Endothelial cell of umbilical vein (primary cell): ENCODE results near the gene NPY2R.

ENCODE experiments used
- EZH2 ChIP-seq: IDR thresholded peaks from 2 replicates; pipeline ENCODE4 v1.6.1; 2012; ENCODE audit warnings: borderline replicate concordance, low read depth, mild to moderate bottlenecking, moderate library complexity, low read length, inconsistent platforms; ENCODE audit not compliant: severe bottlenecking
- FOS ChIP-seq: IDR thresholded peaks from 2 replicates; pipeline ENCODE4 v1.6.1; 2011; ENCODE audit warnings: mild to moderate bottlenecking, low read length, moderate library complexity, borderline replicate concordance; ENCODE audit not compliant: insufficient read depth
- MAX ChIP-seq: IDR thresholded peaks from 2 replicates; pipeline ENCODE4 v1.6.1; 2011; ENCODE audit not compliant: insufficient read depth, insufficient read length
- MYC ChIP-seq: IDR thresholded peaks from one replicate; pipeline ENCODE4 v1.6.1; 2011; ENCODE audit warnings: mild to moderate bottlenecking, low read depth, low read length
- POLR2A ChIP-seq: IDR thresholded peaks from 2 replicates; pipeline ENCODE4 v1.6.1; 2012; ENCODE audit warnings: low read depth, mild to moderate bottlenecking, control low read depth, low read length
- POLR2AphosphoS5 ChIP-seq: IDR thresholded peaks from 2 replicates; pipeline ENCODE4 v1.6.1; 2012; ENCODE audit warnings: low read depth, mild to moderate bottlenecking, control low read depth, low read length, moderate library complexity; ENCODE audit not compliant: insufficient read depth
- TF ChIP-seq, protein P1 (sequence below), 2 donors: IDR thresholded peaks; 1 replicate in 1 of 2; 2 replicates in 1 of 2; pipeline ENCODE4 v1.5.1; 2011; ENCODE audit warnings: low read length in 2 of 2, mild to moderate bottlenecking in 2 of 2, moderate library complexity in 2 of 2, control low read depth in 1 of 2, inconsistent platforms in 1 of 2, low read depth in 1 of 2; ENCODE audit not compliant: insufficient read depth in 1 of 2; ENCODE audit errors: extremely low read depth in 1 of 2

- TF ChIP-seq EZH2 (no peak), POLR2A (no peak), MAX (no peak), MYC (no peak), FOS (no peak), POLR2AphosphoS5 (no peak)
- TF ChIP-seq, protein P1, sequence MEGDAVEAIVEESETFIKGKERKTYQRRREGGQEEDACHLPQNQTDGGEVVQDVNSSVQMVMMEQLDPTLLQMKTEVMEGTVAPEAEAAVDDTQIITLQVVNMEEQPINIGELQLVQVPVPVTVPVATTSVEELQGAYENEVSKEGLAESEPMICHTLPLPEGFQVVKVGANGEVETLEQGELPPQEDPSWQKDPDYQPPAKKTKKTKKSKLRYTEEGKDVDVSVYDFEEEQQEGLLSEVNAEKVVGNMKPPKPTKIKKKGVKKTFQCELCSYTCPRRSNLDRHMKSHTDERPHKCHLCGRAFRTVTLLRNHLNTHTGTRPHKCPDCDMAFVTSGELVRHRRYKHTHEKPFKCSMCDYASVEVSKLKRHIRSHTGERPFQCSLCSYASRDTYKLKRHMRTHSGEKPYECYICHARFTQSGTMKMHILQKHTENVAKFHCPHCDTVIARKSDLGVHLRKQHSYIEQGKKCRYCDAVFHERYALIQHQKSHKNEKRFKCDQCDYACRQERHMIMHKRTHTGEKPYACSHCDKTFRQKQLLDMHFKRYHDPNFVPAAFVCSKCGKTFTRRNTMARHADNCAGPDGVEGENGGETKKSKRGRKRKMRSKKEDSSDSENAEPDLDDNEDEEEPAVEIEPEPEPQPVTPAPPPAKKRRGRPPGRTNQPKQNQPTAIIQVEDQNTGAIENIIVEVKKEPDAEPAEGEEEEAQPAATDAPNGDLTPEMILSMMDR (IDR thresholded peaks at IDR 0.05; ENCODE audit: extremely low read depth in 1 of 2, insufficient read depth in 1 of 2, low read depth in 1 of 2, low read length in 2 of 2) = no peak
These were observed 11.6 kb downstream of the NPY2R start for GRCh38 chr4:155220025-155220424.
